Measurements from ENCODE around the gene RGL1. TPM values are rescaled to one million over a fixed set of nuclear protein-coding genes. Genes with fewer than 3 reads are reported as not detected.

Gene RGL1
- total and polyA plus RNA-seq, 3 experiments from 2014 or later = 0.97 to 3.3 (median 3.3) TPM

DNA sequence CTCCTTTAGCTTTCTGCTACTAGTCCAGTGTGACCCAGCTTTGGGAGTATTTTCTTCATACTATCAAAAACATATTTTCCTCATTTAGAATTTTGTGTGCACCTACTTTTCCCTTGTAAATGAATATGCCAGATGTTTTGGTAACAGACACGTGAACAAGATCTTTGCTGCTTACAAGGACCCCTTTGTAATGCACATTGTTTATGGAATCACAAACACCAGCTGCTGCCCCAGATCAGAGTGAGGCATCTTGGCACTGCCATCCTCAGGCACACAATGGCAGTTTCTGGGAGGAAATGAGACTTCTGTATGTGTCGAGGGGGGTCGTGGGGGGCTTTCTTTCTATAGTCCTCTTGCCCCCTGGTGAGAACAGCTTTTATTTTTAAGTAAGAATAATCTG lies 115.7 kb downstream of the RGL1 start:
- Histone ChIP-seq H3K4me3 (ENCODE audit: low read length) (no peak overlapping the region), H3K27ac (ENCODE audit: low read depth, low read length) (no peak overlapping the region), H3K27me3 (ENCODE audit: insufficient read depth, low read length, poor library complexity, severe bottlenecking) (no peaks in the 10 kb centered on the region), H3K4me1 (ENCODE audit: insufficient read depth, low read length) (peaks cover 6% of the 10 kb centered on the region), H3K36me3 (ENCODE audit: insufficient read depth, low read length) (no peaks in the 10 kb centered on the region), H3K9me3 (ENCODE audit: low read length) (no peaks in the 10 kb centered on the region)
- no peaks in the 10 kb centered on the region for H3K36me3 Mint-ChIP-seq
- POLR2A ChIA-PET = no interaction called here
- H3K9me3 Mint-ChIP-seq = no peaks in the 10 kb centered on the region
- H3K4me3 Mint-ChIP-seq = no peak overlapping the region
- peaks cover 8 to 10% (median 9%) of the 10 kb centered on the region in 3 donors for H3K4me1 Mint-ChIP-seq
- peak overlapping the region in 1 of 8 donors; percentile 85 for H3K27ac Mint-ChIP-seq
- DNase-seq = no peak
- CTCF ChIA-PET = interaction anchor here (1.1 to 2.2 kb wide), 3 partner anchors 11 to 265 kb away, joined by 4 to 7 read pairs (median 4); no protein-coding TSS in a partner anchor
- peaks cover 0 to 2% of the 10 kb centered on the region in 2 donors for H3K27me3 Mint-ChIP-seq

- Histone ChIP-seq H3K9me3 (ENCODE audit: low read length) (no peaks in the 10 kb centered on the region), H3K36me3 (ENCODE audit: insufficient read depth, low read length) (no peaks in the 10 kb centered on the region), H3K27me3 (ENCODE audit: insufficient read depth, low read length, poor library complexity, severe bottlenecking) (no peaks in the 10 kb centered on the region), H3K27ac (ENCODE audit: low read depth, low read length) (no peak overlapping the region), H3K4me1 (ENCODE audit: insufficient read depth, low read length) (no peaks in the 10 kb centered on the region), H3K4me3 (ENCODE audit: low read length) (no peak overlapping the region)
- Mint-ChIP-seq H3K9me3 (no peaks in the 10 kb centered on the region), H3K4me1 (no peaks in the 10 kb centered on the region), H3K27ac (no peak overlapping the region), H3K27me3 (peaks cover 0 to 2% of the 10 kb centered on the region in 2 donors), H3K4me3 (no peak overlapping the region), H3K36me3 (peaks cover 0 to 1% (median 0%) of the 10 kb centered on the region in 3 donors)
- POLR2A ChIA-PET = no interaction called here
- CTCF ChIA-PET = no interaction called here
- no peak for DNase-seq
Observed at GRCh38 chr1:183922197-183922596, 117.3 kb downstream of the RGL1 start.

GRCh38 chr1:183925947-183926346 lies 121.0 kb downstream of the RGL1 start:
- Histone ChIP-seq H3K9me3 (ENCODE audit: low read length) (no peaks in the 10 kb centered on the region), H3K27ac (ENCODE audit: low read depth, low read length) (no peak overlapping the region), H3K36me3 (ENCODE audit: insufficient read depth, low read length) (no peaks in the 10 kb centered on the region), H3K4me1 (ENCODE audit: insufficient read depth, low read length) (no peaks in the 10 kb centered on the region), H3K27me3 (ENCODE audit: insufficient read depth, low read length, poor library complexity, severe bottlenecking) (no peaks in the 10 kb centered on the region), H3K4me3 (ENCODE audit: low read length) (no peak overlapping the region)
- peaks cover 0 to 2% (median 0%) of the 10 kb centered on the region in 3 donors for H3K4me1 Mint-ChIP-seq
- H3K4me3 Mint-ChIP-seq = no peak overlapping the region
- CTCF ChIA-PET = interaction anchor here (4.6 kb wide), 1 partner anchor 11 kb away, joined by 19 read pairs; no protein-coding TSS in a partner anchor
- H3K27ac Mint-ChIP-seq = no peak overlapping the region
- H3K9me3 Mint-ChIP-seq = no peaks in the 10 kb centered on the region
- peaks cover 0 to 3% (median 0%) of the 10 kb centered on the region in 3 donors for H3K36me3 Mint-ChIP-seq
- no peak for DNase-seq
- POLR2A ChIA-PET = no interaction called here
- peaks cover 0 to 6% of the 10 kb centered on the region in 2 donors for H3K27me3 Mint-ChIP-seq

- Mint-ChIP-seq H3K4me1 (peaks cover 0 to 2% (median 0%) of the 10 kb centered on the region in 3 donors), H3K36me3 (peaks cover 0 to 3% (median 0%) of the 10 kb centered on the region in 3 donors), H3K27me3 (peaks cover 0 to 6% of the 10 kb centered on the region in 2 donors), H3K4me3 (no peak overlapping the region), H3K9me3 (no peaks in the 10 kb centered on the region), H3K27ac (no peak overlapping the region)
- H3K4me3 ChIP-seq (ENCODE audit: low read length) = no peak overlapping the region
- H3K4me1 ChIP-seq (ENCODE audit: insufficient read depth, low read length) = no peaks in the 10 kb centered on the region
- H3K36me3 ChIP-seq (ENCODE audit: insufficient read depth, low read length) = no peaks in the 10 kb centered on the region
- H3K27ac ChIP-seq (ENCODE audit: low read depth, low read length) = no peak overlapping the region
- ChIA-PET CTCF (interaction anchor here (1.0 to 4.6 kb wide), 2 partner anchors 12 to 272 kb away, joined by 3 to 19 read pairs; no protein-coding TSS in a partner anchor), POLR2A (no interaction called here)
- H3K9me3 ChIP-seq (ENCODE audit: low read length) = no peaks in the 10 kb centered on the region
- H3K27me3 ChIP-seq (ENCODE audit: insufficient read depth, low read length, poor library complexity, severe bottlenecking) = no peaks in the 10 kb centered on the region
- DNase-seq = no peak
Observed at GRCh38 chr1:183926983-183927382, 122.1 kb downstream of the RGL1 start.

DNA sequence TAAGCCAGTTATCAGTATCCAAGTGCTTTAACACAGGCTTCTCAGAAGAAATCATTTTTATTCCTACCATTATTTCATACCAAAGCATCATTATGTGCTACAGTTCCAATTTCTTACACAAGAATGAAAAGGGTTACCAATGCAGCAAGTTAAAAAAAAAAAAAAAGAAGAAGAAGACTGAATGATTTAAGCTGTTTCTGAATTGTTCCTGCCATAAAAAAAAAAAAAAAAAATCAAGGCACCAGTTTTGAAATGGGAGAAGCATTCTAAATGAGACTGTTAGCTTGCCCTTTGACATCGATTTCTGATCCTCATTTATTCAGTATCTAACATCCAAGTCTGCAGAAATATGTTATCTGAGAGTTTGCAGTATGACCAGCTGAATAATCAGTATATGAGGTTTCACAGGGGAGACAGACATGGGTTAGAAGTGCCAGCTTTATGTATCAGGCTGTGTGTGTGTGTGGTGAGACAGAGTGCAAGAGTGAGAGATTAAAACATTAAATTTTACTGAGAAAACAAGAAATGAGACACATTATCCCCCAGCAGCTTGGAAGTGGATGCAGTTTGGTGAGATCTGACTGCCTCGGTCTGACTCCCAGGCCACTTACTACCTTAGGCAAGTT lies 126.8 kb downstream of the RGL1 start:
- no peaks in the 10 kb centered on the region for H3K4me1 ChIP-seq (ENCODE audit: insufficient read depth, low read length)
- Mint-ChIP-seq H3K4me1 (peaks cover 0 to 2% (median 0%) of the 10 kb centered on the region in 3 donors), H3K4me3 (no peak overlapping the region), H3K27me3 (peaks cover 0 to 5% of the 10 kb centered on the region in 2 donors), H3K36me3 (peaks cover 0 to 3% (median 0%) of the 10 kb centered on the region in 3 donors), H3K9me3 (no peaks in the 10 kb centered on the region), H3K27ac (peak overlapping the region in 1 of 8 donors; percentile 7)
- ChIA-PET POLR2A (no interaction called here), CTCF (interaction anchor here (1.0 to 2.9 kb wide), 2 partner anchors 11 to 16 kb away, joined by 4 to 10 read pairs; no protein-coding TSS in a partner anchor)
- no peak for DNase-seq
- H3K36me3 ChIP-seq (ENCODE audit: insufficient read depth, low read length) = no peaks in the 10 kb centered on the region
- H3K9me3 ChIP-seq (ENCODE audit: low read length) = no peaks in the 10 kb centered on the region
- no peak overlapping the region for H3K4me3 ChIP-seq (ENCODE audit: low read length)
- no peak overlapping the region for H3K27ac ChIP-seq (ENCODE audit: low read depth, low read length)
- no peaks in the 10 kb centered on the region for H3K27me3 ChIP-seq (ENCODE audit: insufficient read depth, low read length, poor library complexity, severe bottlenecking)

DNA sequence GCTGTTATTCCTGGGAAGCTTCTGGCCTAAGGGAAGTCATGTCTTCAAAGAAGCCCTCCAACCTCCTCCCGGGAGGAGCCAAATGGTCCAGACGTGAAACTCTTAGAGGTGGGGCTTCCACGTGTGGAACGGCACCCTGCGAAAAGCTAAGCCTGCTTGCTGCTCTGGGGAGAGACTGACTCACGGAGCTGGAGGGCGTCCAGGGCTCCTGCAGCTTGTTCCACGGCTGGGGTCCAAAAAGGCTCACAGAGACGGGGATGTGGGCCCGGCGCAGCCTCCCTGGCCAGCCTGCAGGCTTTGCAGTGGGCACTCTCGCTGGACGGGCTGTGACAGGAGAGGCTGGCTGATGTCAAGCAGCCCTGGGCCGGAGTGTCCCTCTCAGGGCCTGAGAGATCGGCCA lies 127.5 kb downstream of the RGL1 start:
- no peak overlapping the region for H3K4me3 Mint-ChIP-seq
- Histone ChIP-seq H3K4me1 (ENCODE audit: insufficient read depth, low read length) (no peaks in the 10 kb centered on the region), H3K4me3 (ENCODE audit: low read length) (no peak overlapping the region), H3K36me3 (ENCODE audit: insufficient read depth, low read length) (no peaks in the 10 kb centered on the region), H3K27ac (ENCODE audit: low read depth, low read length) (no peak overlapping the region), H3K9me3 (ENCODE audit: low read length) (no peaks in the 10 kb centered on the region), H3K27me3 (ENCODE audit: insufficient read depth, low read length, poor library complexity, severe bottlenecking) (no peaks in the 10 kb centered on the region)
- H3K27ac Mint-ChIP-seq = no peak overlapping the region
- peaks cover 0 to 5% of the 10 kb centered on the region in 2 donors for H3K27me3 Mint-ChIP-seq
- ChIA-PET POLR2A (no interaction called here), CTCF (interaction anchor here (1.0 to 2.9 kb wide), 2 partner anchors 12 to 16 kb away, joined by 4 to 10 read pairs; no protein-coding TSS in a partner anchor)
- H3K4me1 Mint-ChIP-seq = peaks cover 0 to 2% (median 0%) of the 10 kb centered on the region in 3 donors
- peaks cover 0 to 2% (median 0%) of the 10 kb centered on the region in 3 donors for H3K36me3 Mint-ChIP-seq
- H3K9me3 Mint-ChIP-seq = no peaks in the 10 kb centered on the region
- no peak for DNase-seq

DNA sequence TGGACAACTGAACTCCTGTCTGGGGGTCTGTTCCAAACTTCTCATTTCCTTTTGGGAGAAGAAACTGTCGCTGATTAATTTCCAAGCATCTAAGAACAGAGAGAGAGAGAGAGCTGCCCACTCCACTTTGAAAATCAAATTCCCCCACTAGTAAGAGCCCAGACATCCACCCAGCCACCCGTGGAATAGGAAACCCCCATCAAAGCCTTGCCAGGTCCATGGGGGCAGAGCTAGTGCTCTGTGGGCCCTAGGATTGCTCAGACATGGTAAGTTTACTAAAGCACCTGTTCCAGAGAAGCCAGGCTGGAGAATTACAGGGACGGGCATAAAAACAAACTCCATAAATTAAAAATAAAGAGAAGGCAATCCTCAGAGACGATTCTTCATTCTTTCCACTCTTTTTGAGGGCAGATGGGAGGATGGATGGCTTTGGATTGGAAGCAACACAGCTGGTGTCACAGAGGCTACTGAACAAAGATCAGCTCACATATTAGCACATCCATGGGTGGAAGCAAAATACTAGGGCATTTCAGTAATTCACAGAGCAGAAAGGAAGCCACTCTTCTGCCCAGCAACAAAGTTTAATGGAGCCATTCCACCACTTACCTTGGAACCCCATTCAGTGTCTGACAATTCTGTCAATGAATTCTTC lies 128.7 kb downstream of the RGL1 start:
- no peaks in the 10 kb centered on the region for H3K9me3 ChIP-seq (ENCODE audit: low read length)
- H3K36me3 Mint-ChIP-seq = peaks cover 0 to 2% (median 1%) of the 10 kb centered on the region in 3 donors
- no peaks in the 10 kb centered on the region for H3K4me1 ChIP-seq (ENCODE audit: insufficient read depth, low read length)
- no peak overlapping the region for H3K27ac ChIP-seq (ENCODE audit: low read depth, low read length)
- no peak for DNase-seq
- ChIA-PET CTCF (interaction anchor here (0.6 to 1.7 kb wide), 2 partner anchors 10 to 24 kb away, joined by 3 to 4 read pairs; no protein-coding TSS in a partner anchor), POLR2A (no interaction called here)
- H3K36me3 ChIP-seq (ENCODE audit: insufficient read depth, low read length) = no peaks in the 10 kb centered on the region
- no peaks in the 10 kb centered on the region for H3K9me3 Mint-ChIP-seq
- peaks cover 0 to 2% (median 0%) of the 10 kb centered on the region in 3 donors for H3K4me1 Mint-ChIP-seq
- peak overlapping the region in 2 of 8 donors; percentile 72 to 78 for H3K27ac Mint-ChIP-seq
- no peak overlapping the region for H3K4me3 ChIP-seq (ENCODE audit: low read length)
- peaks cover 0 to 5% of the 10 kb centered on the region in 2 donors for H3K27me3 Mint-ChIP-seq
- H3K4me3 Mint-ChIP-seq = no peak overlapping the region
- no peaks in the 10 kb centered on the region for H3K27me3 ChIP-seq (ENCODE audit: insufficient read depth, low read length, poor library complexity, severe bottlenecking)

GRCh38 chr1:183934314-183934713 lies 129.4 kb downstream of the RGL1 start:
- Mint-ChIP-seq H3K27me3 (peaks cover 0 to 3% of the 10 kb centered on the region in 2 donors), H3K9me3 (no peaks in the 10 kb centered on the region), H3K4me3 (no peak overlapping the region), H3K27ac (peak overlapping the region in 3 of 8 donors; percentile 0 to 78 (median 59)), H3K4me1 (peaks cover 0 to 2% (median 0%) of the 10 kb centered on the region in 3 donors), H3K36me3 (peaks cover 0 to 3% (median 2%) of the 10 kb centered on the region in 3 donors)
- no peaks in the 10 kb centered on the region for H3K36me3 ChIP-seq (ENCODE audit: insufficient read depth, low read length)
- DNase-seq = no peak
- no peak overlapping the region for H3K4me3 ChIP-seq (ENCODE audit: low read length)
- ChIA-PET CTCF (interaction anchor here (1.7 kb wide), 1 partner anchor 9 kb away, joined by 4 read pairs; no protein-coding TSS in a partner anchor), POLR2A (no interaction called here)
- no peaks in the 10 kb centered on the region for H3K4me1 ChIP-seq (ENCODE audit: insufficient read depth, low read length)
- H3K27ac ChIP-seq (ENCODE audit: low read depth, low read length) = no peak overlapping the region
- no peaks in the 10 kb centered on the region for H3K9me3 ChIP-seq (ENCODE audit: low read length)
- H3K27me3 ChIP-seq (ENCODE audit: insufficient read depth, low read length, poor library complexity, severe bottlenecking) = no peaks in the 10 kb centered on the region
